Mucosa of rectum (tissue), 2 donors: Measurements from ENCODE around the gene PAK5.

ENCODE experiments used
- H3K27ac ChIP-seq, 2 donors: one replicate each; pipeline ENCODE4 v1.7.0; 2013; ENCODE audit warnings: inconsistent platforms in 2 of 2, low read depth in 2 of 2, low read length in 2 of 2
- H3K27me3 ChIP-seq, 2 donors: one replicate each; pipeline ENCODE4 v1.7.0; 2013; ENCODE audit warnings: low read length in 2 of 2; ENCODE audit not compliant: control insufficient read depth in 2 of 2, insufficient read depth in 2 of 2
- H3K36me3 ChIP-seq, 2 donors: one replicate each; pipeline ENCODE4 v1.7.0; 2013; ENCODE audit warnings: low read length in 2 of 2; ENCODE audit not compliant: control insufficient read depth in 2 of 2, insufficient read depth in 2 of 2
- H3K4me1 ChIP-seq, 2 donors: one replicate each; pipeline ENCODE4 v1.7.0; 2013; ENCODE audit warnings: low read length in 2 of 2, mild to moderate bottlenecking in 1 of 2; ENCODE audit not compliant: control insufficient read depth in 2 of 2, insufficient read depth in 2 of 2
- H3K4me3 ChIP-seq, 2 donors: one replicate each; pipeline ENCODE4 v1.7.0; 2013; ENCODE audit warnings: low read length in 2 of 2
- H3K9ac ChIP-seq, 2 donors: one replicate each; pipeline ENCODE4 v1.7.0; 2013; ENCODE audit warnings: low read length in 2 of 2, low read depth in 1 of 2, mild to moderate bottlenecking in 1 of 2
- H3K9me3 ChIP-seq, 2 donors: one replicate each; pipeline ENCODE4 v1.7.0; 2013; ENCODE audit warnings: low read length in 2 of 2; ENCODE audit not compliant: control insufficient read depth in 2 of 2
- donor health status: healthy.
- donor health status: Normal muscosa, but diverticular disease.

PAK5 gene

DNA sequence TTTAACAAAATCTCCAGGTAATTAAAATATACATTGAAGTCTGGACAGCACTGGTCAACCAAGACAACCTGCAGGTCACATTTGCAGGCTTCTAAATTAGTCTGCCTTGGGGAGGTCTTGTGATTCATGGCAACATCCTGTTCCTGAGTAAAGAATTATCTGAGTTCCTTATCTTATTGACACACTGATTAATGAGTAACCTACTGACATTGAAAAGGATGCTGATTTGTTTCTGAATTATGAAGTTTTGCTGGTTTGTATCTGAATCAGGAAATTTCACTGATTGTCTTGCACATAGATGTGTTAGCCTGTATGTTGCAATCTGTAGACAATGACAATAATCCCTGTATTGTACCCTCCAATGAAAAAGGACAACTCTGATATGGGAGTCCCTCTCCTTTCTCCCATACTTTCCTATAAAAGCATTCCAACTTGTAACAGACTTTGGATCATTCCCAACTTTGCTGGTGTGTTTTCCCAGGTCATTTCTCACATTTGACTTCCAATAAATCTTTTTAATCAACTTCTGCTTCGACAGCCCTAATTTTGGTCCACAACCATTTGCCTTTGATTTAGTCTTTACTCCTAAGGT is 244.5 kb downstream of the PAK5 start:
- H3K36me3 ChIP-seq: no peaks in the 10 kb centered on the region
- H3K9ac ChIP-seq: no peak overlapping the region
- no peaks in the 10 kb centered on the region for H3K9me3 ChIP-seq
- no peak overlapping the region for H3K4me3 ChIP-seq
- H3K4me1 ChIP-seq: no peaks in the 10 kb centered on the region
- H3K27ac ChIP-seq: no peak overlapping the region
- H3K27me3 ChIP-seq: no peaks in the 10 kb centered on the region

DNA sequence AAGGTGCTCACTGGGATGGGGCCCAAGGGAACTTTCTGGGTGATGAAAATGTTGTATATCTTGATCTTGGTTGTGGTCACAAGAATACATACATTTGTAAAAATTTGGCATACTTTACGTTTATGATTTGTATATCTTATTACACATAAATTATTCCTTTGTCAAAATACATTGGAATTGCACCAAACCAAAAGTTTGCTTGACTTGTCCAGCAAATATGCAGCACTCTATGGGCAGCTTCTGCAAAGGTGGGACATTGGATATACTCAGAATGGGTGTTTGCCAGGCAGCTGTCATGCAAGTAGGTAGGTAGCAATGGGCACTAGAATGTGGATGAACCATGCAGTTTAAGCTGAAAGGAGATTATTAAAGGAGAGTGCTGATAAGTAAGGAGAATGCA is 246.5 kb downstream of the PAK5 start:
- Histone ChIP-seq H3K27me3 (no peaks in the 10 kb centered on the region), H3K9me3 (no peaks in the 10 kb centered on the region), H3K9ac (no peak overlapping the region), H3K36me3 (no peaks in the 10 kb centered on the region), H3K4me1 (no peaks in the 10 kb centered on the region), H3K27ac (no peak overlapping the region), H3K4me3 (no peak overlapping the region)

DNA sequence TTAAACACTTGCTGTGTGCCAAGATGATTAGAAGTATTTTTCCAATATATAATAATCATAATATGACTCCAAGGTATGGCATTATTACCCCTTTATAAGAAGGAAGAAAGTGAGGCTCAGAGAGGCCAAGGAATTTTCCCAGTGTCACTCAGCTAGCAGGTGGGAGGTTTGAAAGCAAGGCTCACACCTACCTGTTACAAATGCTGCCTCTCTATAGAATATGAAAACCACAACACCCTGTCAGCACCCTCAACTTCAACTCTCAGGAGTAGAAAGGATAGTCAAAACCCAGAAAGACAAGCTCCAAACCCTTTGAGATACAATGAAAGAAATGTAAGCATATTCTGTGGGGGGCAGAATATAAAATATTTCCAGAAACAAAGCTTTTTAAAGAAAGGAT is 247.8 kb downstream of the PAK5 start:
- Histone ChIP-seq H3K4me1 (no peaks in the 10 kb centered on the region), H3K27me3 (no peaks in the 10 kb centered on the region), H3K9me3 (no peaks in the 10 kb centered on the region), H3K36me3 (no peaks in the 10 kb centered on the region), H3K9ac (no peak overlapping the region), H3K4me3 (no peak overlapping the region), H3K27ac (no peak overlapping the region)

DNA sequence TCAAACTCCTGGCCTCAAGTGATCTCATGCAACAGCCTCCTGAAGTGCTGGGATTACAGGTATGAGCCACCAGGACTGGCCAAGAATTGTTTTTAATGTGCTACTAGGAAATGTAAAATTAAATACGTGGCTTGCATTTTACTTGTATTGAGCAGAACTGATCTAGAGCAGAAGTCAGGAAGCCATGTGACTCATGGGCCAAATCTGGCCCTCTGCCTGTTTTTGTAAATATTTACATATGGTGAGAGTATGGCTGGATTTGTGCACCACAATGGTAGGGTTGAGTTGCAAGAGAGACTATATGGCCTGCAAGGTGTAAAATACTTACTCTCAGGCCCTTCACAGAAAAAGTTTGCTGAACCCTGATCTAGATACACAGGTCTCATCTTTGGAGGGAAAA is 248.7 kb downstream of the PAK5 start:
- no peaks in the 10 kb centered on the region for H3K4me1 ChIP-seq
- no peaks in the 10 kb centered on the region for H3K9me3 ChIP-seq
- H3K27ac ChIP-seq: no peak overlapping the region
- H3K9ac ChIP-seq: no peak overlapping the region
- no peaks in the 10 kb centered on the region for H3K27me3 ChIP-seq
- H3K4me3 ChIP-seq: no peak overlapping the region
- no peaks in the 10 kb centered on the region for H3K36me3 ChIP-seq

DNA sequence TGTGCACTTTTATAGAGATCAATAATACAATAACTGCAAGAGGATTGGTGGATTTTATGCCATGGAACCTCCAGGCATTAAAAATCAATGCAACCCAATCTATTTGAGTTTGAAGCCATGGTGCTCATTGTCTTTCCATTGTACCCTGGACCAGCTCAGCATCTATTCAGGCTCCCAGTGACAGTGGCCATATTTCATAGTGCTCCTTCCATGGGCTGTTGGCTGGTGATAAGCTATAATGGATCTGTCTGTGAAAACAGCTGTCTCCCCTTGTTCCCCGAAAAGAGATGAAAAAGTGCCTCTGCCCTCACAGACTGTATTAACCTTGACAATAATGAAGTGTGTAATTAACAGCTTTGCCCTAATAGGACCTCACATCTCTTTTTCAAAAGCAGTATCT is 250.2 kb downstream of the PAK5 start:
- H3K27ac ChIP-seq: no peak overlapping the region
- no peak overlapping the region for H3K4me3 ChIP-seq
- H3K27me3 ChIP-seq: no peaks in the 10 kb centered on the region
- H3K36me3 ChIP-seq: no peaks in the 10 kb centered on the region
- H3K4me1 ChIP-seq: no peaks in the 10 kb centered on the region
- H3K9me3 ChIP-seq: no peaks in the 10 kb centered on the region
- no peak overlapping the region for H3K9ac ChIP-seq

DNA sequence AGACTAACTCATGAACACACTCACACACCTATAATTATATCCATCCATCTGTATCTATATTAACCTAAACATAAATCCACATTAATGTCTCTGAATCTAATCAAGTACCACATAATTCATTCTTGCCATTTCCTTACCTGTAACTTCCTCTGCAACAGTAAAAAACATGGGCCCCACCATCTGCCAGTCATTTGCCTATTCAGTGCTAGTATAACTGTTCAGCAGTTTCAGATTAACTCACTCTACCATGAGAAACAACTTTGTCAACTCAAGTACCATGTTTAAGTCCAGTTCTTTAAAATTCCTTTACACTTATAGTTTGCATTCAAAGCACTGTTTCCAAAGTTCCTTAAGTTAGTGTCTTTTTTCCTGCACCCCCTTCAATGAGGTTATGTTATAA is 255.7 kb downstream of the PAK5 start:
- no peaks in the 10 kb centered on the region for H3K9me3 ChIP-seq
- no peak overlapping the region for H3K4me3 ChIP-seq
- no peaks in the 10 kb centered on the region for H3K27me3 ChIP-seq
- H3K27ac ChIP-seq: no peak overlapping the region
- no peaks in the 10 kb centered on the region for H3K36me3 ChIP-seq
- H3K4me1 ChIP-seq: no peaks in the 10 kb centered on the region
- no peak overlapping the region for H3K9ac ChIP-seq

DNA sequence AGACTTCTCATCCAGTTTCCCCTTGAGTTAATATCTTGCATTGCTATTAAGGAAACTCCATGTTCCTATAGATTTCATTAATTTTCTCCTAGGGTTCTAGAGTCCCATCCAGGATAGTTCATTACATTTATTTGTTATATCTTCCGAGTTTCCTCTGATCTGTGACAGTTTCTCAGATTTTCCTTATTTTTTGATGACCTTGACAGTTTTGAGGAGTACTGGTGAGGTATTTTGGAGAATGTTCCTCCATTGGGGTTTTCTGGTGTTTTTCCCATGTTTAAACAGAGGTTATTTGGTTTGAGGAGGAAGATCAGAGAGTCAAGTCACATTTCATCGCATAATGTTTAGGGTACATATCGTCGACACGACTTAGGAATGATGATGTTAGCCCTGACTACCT is 256.7 kb downstream of the PAK5 start:
- Histone ChIP-seq H3K27ac (no peak overlapping the region), H3K4me1 (no peaks in the 10 kb centered on the region), H3K27me3 (no peaks in the 10 kb centered on the region), H3K9me3 (no peaks in the 10 kb centered on the region), H3K36me3 (no peaks in the 10 kb centered on the region), H3K9ac (no peak overlapping the region), H3K4me3 (no peak overlapping the region)

DNA sequence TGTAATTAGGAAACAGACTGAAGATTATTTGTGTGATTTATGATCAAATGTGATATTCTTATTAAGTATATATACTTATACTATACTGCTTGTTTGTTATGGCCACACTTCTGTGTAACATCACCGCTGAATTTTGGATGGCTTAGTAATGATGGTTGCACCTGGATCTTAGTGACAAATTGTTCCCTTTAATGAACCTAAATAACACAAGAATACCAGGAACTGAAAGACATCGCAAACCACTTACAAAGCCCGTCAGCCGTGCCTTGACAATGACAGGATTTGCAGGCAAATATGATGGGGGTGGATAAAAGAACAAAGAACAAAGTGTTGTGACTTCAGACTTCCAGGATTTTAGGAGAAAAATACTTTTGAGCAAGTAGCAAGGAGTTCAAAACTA is 257.4 kb downstream of the PAK5 start:
- H3K4me3 ChIP-seq: no peak overlapping the region
- no peak overlapping the region for H3K27ac ChIP-seq
- no peaks in the 10 kb centered on the region for H3K4me1 ChIP-seq
- H3K9me3 ChIP-seq: no peaks in the 10 kb centered on the region
- H3K27me3 ChIP-seq: no peaks in the 10 kb centered on the region
- no peak overlapping the region for H3K9ac ChIP-seq
- no peaks in the 10 kb centered on the region for H3K36me3 ChIP-seq

DNA sequence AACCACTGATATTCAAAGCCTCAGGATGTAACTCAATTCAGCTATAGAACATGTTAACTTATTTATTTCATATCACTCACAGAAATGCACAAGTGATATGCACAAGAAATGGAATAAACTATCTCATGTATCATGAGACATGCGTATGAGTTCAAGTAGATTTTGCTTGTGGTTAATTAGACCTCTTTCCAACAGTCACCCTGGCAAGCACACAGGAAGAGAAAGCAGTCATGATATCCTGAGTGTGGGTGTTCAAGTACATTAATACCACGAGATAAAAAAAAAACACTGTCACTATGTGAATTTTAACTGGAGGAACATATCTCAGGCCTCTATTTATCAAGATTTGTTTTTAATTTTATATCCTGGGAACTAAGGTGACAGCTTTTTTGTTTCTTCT is 260.3 kb downstream of the PAK5 start:
- Histone ChIP-seq H3K9me3 (no peaks in the 10 kb centered on the region), H3K27ac (no peak overlapping the region), H3K27me3 (peaks cover 0 to 5% of the 10 kb centered on the region in 2 donors), H3K4me3 (no peak overlapping the region), H3K4me1 (no peaks in the 10 kb centered on the region), H3K9ac (no peak overlapping the region), H3K36me3 (no peaks in the 10 kb centered on the region)

DNA sequence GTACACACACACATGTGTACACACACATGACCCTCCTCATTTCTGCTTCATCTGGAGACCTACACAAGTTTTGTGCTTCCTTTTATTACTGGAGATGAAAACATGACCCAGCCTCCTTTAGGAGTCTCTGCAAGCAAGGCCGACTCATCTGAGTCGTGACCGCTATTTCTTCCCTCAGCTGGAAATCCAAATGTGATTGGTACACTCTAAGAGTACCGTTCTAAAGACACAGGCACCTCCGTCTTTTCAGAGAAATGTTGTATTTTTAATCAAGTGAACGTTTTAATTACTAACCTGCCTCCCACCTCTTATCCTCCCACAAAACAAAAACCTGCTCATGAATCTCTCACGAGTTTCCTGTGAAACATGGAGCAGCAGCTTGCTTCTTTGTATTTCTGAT is 261.5 kb downstream of the PAK5 start:
- no peaks in the 10 kb centered on the region for H3K36me3 ChIP-seq
- H3K9me3 ChIP-seq: no peaks in the 10 kb centered on the region
- peaks cover 0 to 5% of the 10 kb centered on the region in 2 donors for H3K27me3 ChIP-seq
- no peak overlapping the region for H3K27ac ChIP-seq
- H3K4me3 ChIP-seq: no peak overlapping the region
- H3K9ac ChIP-seq: no peak overlapping the region
- H3K4me1 ChIP-seq: no peaks in the 10 kb centered on the region

DNA sequence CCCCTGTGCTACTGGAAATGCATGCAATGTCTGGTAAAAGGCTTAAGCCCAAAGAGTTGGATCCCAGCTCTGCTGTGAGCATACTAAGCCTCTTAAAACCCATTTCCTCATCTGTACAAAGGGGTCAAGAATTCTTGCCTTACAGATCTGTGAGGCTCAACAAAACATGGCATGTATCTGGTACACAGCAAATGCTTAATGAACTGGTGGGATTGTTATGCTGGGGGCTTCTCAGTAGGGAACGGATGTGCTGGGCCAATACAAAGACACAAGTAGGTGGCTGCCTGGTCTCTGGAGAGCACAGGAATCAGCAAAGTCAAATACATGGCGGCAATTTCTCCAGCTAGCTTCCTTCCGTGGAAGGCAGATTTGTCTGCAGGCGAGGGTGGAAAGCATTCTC is 262.2 kb downstream of the PAK5 start:
- no peak overlapping the region for H3K9ac ChIP-seq
- H3K4me1 ChIP-seq: no peaks in the 10 kb centered on the region
- no peaks in the 10 kb centered on the region for H3K36me3 ChIP-seq
- H3K27me3 ChIP-seq: peaks cover 0 to 5% of the 10 kb centered on the region in 2 donors
- no peak overlapping the region for H3K27ac ChIP-seq
- no peaks in the 10 kb centered on the region for H3K9me3 ChIP-seq
- H3K4me3 ChIP-seq: no peak overlapping the region
